ENCODE results near the gene CCDC60.

- TF ChIP-seq CTCF (IDR thresholded peaks at IDR 0.05): no peak
- TF ChIP-seq EP300 (IDR thresholded peaks at IDR 0.05): no peak
- no peak for TF ChIP-seq POLR2AphosphoS5 (IDR thresholded peaks at IDR 0.05)
Measured at GRCh38 chr12:119307747-119308146, 26.8 kb upstream of the CCDC60 start.

Data from stomach (tissue), 4 donors.